ENCODE data around the gene GFOD1.
"Not testable (repeated sequence)": the region's sequence is repeated elsewhere in the genome, so short reads cannot be mapped to it uniquely, and the experiment has no call there.

GFOD1 gene

GRCh38 chr6:13327691-13328075 is 159.7 kb downstream of the GFOD1 start:
- Histone ChIP-seq H3K4me2 (ENCODE audit: low read length) (peak overlapping the region; percentile 85), H3F3A (ENCODE audit: control insufficient read depth, insufficient read depth) (peaks cover 6% of the 10 kb centered on the region; the same call in 1 of the 2 replicates), H3K9me2 (replicated peaks; ENCODE audit: control insufficient read depth, low read length) (no peaks in the 10 kb centered on the region), H3K4me1 (ENCODE audit: control insufficient read depth, low read length) (peaks cover 18% of the 10 kb centered on the region), H3K79me2 (ENCODE audit: control insufficient read depth, low read length) (peaks cover 6% of the 10 kb centered on the region; the same call in 1 of the 2 replicates), H3K27me3 (ENCODE audit: control insufficient read depth, low read length) (no peaks in the 10 kb centered on the region), H3K27ac (ENCODE audit: low read depth, low read length) (no peak overlapping the region), H3K4me3 (ENCODE audit: low read length) (peak overlapping the region; percentile 90), H4K20me1 (ENCODE audit: control insufficient read depth, insufficient read depth, low read depth, low read length) (no peaks in the 10 kb centered on the region), H3K9me3 (ENCODE audit: control insufficient read depth, insufficient read depth, low read length) (no peaks in the 10 kb centered on the region), H3K36me3 (ENCODE audit: control insufficient read depth, low read length) (no peaks in the 10 kb centered on the region; the same call in 1 of the 2 replicates)
- no peak for TF ChIP-seq EZH2phosphoT487 (IDR thresholded peaks at IDR 0.05; ENCODE audit: borderline replicate concordance, low read length)
- no peak for TF ChIP-seq CTCF (IDR thresholded peaks at IDR 0.05; ENCODE audit: low read depth, low read length, poor library complexity, severe bottlenecking)

- not testable (repeated sequence) for H3K4me3 ChIP-seq (ENCODE audit: low read length); H4K20me1 ChIP-seq (ENCODE audit: control insufficient read depth, insufficient read depth, low read depth, low read length); H3K4me2 ChIP-seq (ENCODE audit: low read length); H3F3A ChIP-seq (ENCODE audit: control insufficient read depth, insufficient read depth); H3K36me3 ChIP-seq (ENCODE audit: control insufficient read depth, low read length); H3K27ac ChIP-seq (ENCODE audit: low read depth, low read length); H3K79me2 ChIP-seq (ENCODE audit: control insufficient read depth, low read length); H3K9me2 ChIP-seq (replicated peaks; ENCODE audit: control insufficient read depth, low read length); H3K9me3 ChIP-seq (ENCODE audit: control insufficient read depth, insufficient read depth, low read length); H3K27me3 ChIP-seq (ENCODE audit: control insufficient read depth, low read length)
- H3K4me1 ChIP-seq (ENCODE audit: control insufficient read depth, low read length), result peaks cover 18% of the 10 kb centered on the region
These were observed 161.3 kb downstream of the GFOD1 start for GRCh38 chr6:13326031-13326586.

GRCh38 chr6:13319891-13320564 is 167.4 kb downstream of the GFOD1 start:
- no peak overlapping the region for H3K27ac ChIP-seq (ENCODE audit: low read depth, low read length)
- H3F3A ChIP-seq (ENCODE audit: control insufficient read depth, insufficient read depth), result no peaks in the 10 kb centered on the region
- no peak overlapping the region for H3K4me3 ChIP-seq (ENCODE audit: low read length)
- H3K79me2 ChIP-seq (ENCODE audit: control insufficient read depth, low read length), result no peaks in the 10 kb centered on the region
- no peak for TF ChIP-seq CTCF (IDR thresholded peaks at IDR 0.05; ENCODE audit: low read depth, low read length, poor library complexity, severe bottlenecking)
- no peak for TF ChIP-seq EZH2phosphoT487 (IDR thresholded peaks at IDR 0.05; ENCODE audit: borderline replicate concordance, low read length)
- no peaks in the 10 kb centered on the region for H4K20me1 ChIP-seq (ENCODE audit: control insufficient read depth, insufficient read depth, low read depth, low read length)
- no peak overlapping the region for H3K4me2 ChIP-seq (ENCODE audit: low read length)
- H3K4me1 ChIP-seq (ENCODE audit: control insufficient read depth, low read length), result no peaks in the 10 kb centered on the region
- no peaks in the 10 kb centered on the region for H3K27me3 ChIP-seq (ENCODE audit: control insufficient read depth, low read length)
- H3K9me3 ChIP-seq (ENCODE audit: control insufficient read depth, insufficient read depth, low read length), result no peaks in the 10 kb centered on the region
- no peaks in the 10 kb centered on the region for H3K9me2 ChIP-seq (replicated peaks; ENCODE audit: control insufficient read depth, low read length)
- peaks cover 28% of the 10 kb centered on the region for H3K36me3 ChIP-seq (ENCODE audit: control insufficient read depth, low read length)

GRCh38 chr6:13318821-13319220 is 168.6 kb downstream of the GFOD1 start:
- no peak overlapping the region for H3K4me2 ChIP-seq (ENCODE audit: low read length)
- no peaks in the 10 kb centered on the region for H3K79me2 ChIP-seq (ENCODE audit: control insufficient read depth, low read length)
- H3K4me1 ChIP-seq (ENCODE audit: control insufficient read depth, low read length), result no peaks in the 10 kb centered on the region
- H3K27ac ChIP-seq (ENCODE audit: low read depth, low read length), result no peak overlapping the region
- H3K27me3 ChIP-seq (ENCODE audit: control insufficient read depth, low read length), result no peaks in the 10 kb centered on the region
- H3K36me3 ChIP-seq (ENCODE audit: control insufficient read depth, low read length), result peaks cover 28% of the 10 kb centered on the region
- no peaks in the 10 kb centered on the region for H3K9me3 ChIP-seq (ENCODE audit: control insufficient read depth, insufficient read depth, low read length)
- H3K9me2 ChIP-seq (replicated peaks; ENCODE audit: control insufficient read depth, low read length), result no peaks in the 10 kb centered on the region
- no peaks in the 10 kb centered on the region for H3F3A ChIP-seq (ENCODE audit: control insufficient read depth, insufficient read depth)
- H4K20me1 ChIP-seq (ENCODE audit: control insufficient read depth, insufficient read depth, low read depth, low read length), result no peaks in the 10 kb centered on the region
- TF ChIP-seq CTCF (IDR thresholded peaks at IDR 0.05; ENCODE audit: low read depth, low read length, poor library complexity, severe bottlenecking), result no peak
- TF ChIP-seq EZH2phosphoT487 (IDR thresholded peaks at IDR 0.05; ENCODE audit: borderline replicate concordance, low read length), result no peak
- H3K4me3 ChIP-seq (ENCODE audit: low read length), result no peak overlapping the region
